Activated CD4-positive, alpha-beta T cell treated with anti-CD3 and anti-CD28 coated beads, Interleukin-2, amount 10 ng/mL, durations not matched to agents 24 days and 14 days (primary cell): ENCODE data around the gene ITPK1. TPM values are rescaled to one million over a fixed set of nuclear protein-coding genes. Genes with fewer than 3 reads are reported as not detected.

Source experiments
- DNase-seq: peaks from one replicate; pipeline ENCODE4 v3.0.0; 2022
- H3K27ac Mint-ChIP-seq: one replicate; pipeline ENCODE4 v1.8.0; 2022; ENCODE audit warnings: mild to moderate bottlenecking, mixed read lengths
- H3K27me3 Mint-ChIP-seq: one replicate; pipeline ENCODE4 v1.8.0; 2022; ENCODE audit warnings: mixed read lengths
- H3K36me3 Mint-ChIP-seq: one replicate; pipeline ENCODE4 v1.8.0; 2022; ENCODE audit warnings: low read depth, mild to moderate bottlenecking, mixed read lengths
- H3K4me1 Mint-ChIP-seq: one replicate; pipeline ENCODE4 v1.8.0; 2021; ENCODE audit warnings: mixed read lengths
- H3K4me3 Mint-ChIP-seq: one replicate; pipeline ENCODE4 v1.8.0; 2022; ENCODE audit warnings: mild to moderate bottlenecking, moderate library complexity, mixed read lengths
- H3K9me3 Mint-ChIP-seq: one replicate; pipeline ENCODE4 v1.8.0; 2021; ENCODE audit warnings: mixed read lengths
- intact Hi-C: fragments of 100-400 bp; cut with micrococcal nuclease; formaldehyde crosslinking; loops from one replicate; pipeline ENCODE4 v1.15.1; 2023
- total RNA-seq: library from RNA; stranded (reverse); gene quantifications from 2 replicates; pipeline ENCODE4 v1.2.3, GENCODE V29; 2022

Gene ITPK1
- total RNA-seq, 1 donor from 2014 or later = 71.0 TPM

- no peaks in the 10 kb centered on the region for H3K27me3 Mint-ChIP-seq
- intact Hi-C loops = loop anchor here (5.0 kb wide), 1 partner anchor 222 kb away; no protein-coding TSS in a partner anchor
- H3K4me1 Mint-ChIP-seq = peaks cover 5% of the 10 kb centered on the region
- no peaks in the 10 kb centered on the region for H3K9me3 Mint-ChIP-seq
- no peak overlapping the region for H3K27ac Mint-ChIP-seq
- no peak for DNase-seq
- H3K4me3 Mint-ChIP-seq = no peak overlapping the region
- peaks cover 5% of the 10 kb centered on the region for H3K36me3 Mint-ChIP-seq
Observed at GRCh38 chr14:92954933-92955332, 160.8 kb downstream of the ITPK1 start.

- H3K4me1 Mint-ChIP-seq = peaks cover 5% of the 10 kb centered on the region
- no peaks in the 10 kb centered on the region for H3K9me3 Mint-ChIP-seq
- no peak overlapping the region for H3K27ac Mint-ChIP-seq
- no peak for DNase-seq
- H3K4me3 Mint-ChIP-seq = no peak overlapping the region
- H3K36me3 Mint-ChIP-seq = peaks cover 5% of the 10 kb centered on the region
- H3K27me3 Mint-ChIP-seq = no peaks in the 10 kb centered on the region
- intact Hi-C loops = loop anchor here (2.0 to 5.0 kb wide), 3 partner anchors 161 to 265 kb away; partner anchors contain the start of gene ITPK1
Observed at GRCh38 chr14:92953526-92953925, 162.2 kb downstream of the ITPK1 start.

- no peak for DNase-seq
- H3K27ac Mint-ChIP-seq = no peak overlapping the region
- no peaks in the 10 kb centered on the region for H3K9me3 Mint-ChIP-seq
- peaks cover 5% of the 10 kb centered on the region for H3K4me1 Mint-ChIP-seq
- no peaks in the 10 kb centered on the region for H3K27me3 Mint-ChIP-seq
- intact Hi-C loops = loop anchor here (1.0 to 5.0 kb wide), 4 partner anchors 162 to 266 kb away; partner anchors contain the start of gene ITPK1
- no peak overlapping the region for H3K4me3 Mint-ChIP-seq
- H3K36me3 Mint-ChIP-seq = peaks cover 5% of the 10 kb centered on the region
Observed at GRCh38 chr14:92952481-92953298, 163.0 kb downstream of the ITPK1 start.

- Mint-ChIP-seq H3K27ac (no peak overlapping the region), H3K4me1 (peaks cover 5% of the 10 kb centered on the region), H3K4me3 (no peak overlapping the region), H3K27me3 (no peaks in the 10 kb centered on the region), H3K36me3 (peaks cover 5% of the 10 kb centered on the region), H3K9me3 (no peaks in the 10 kb centered on the region)
- intact Hi-C loops = loop anchor here (1.0 to 5.0 kb wide), 4 partner anchors 163 to 267 kb away; partner anchors contain the start of gene ITPK1
- peak; percentile 94 for DNase-seq
Observed at GRCh38 chr14:92951912-92952471, 163.7 kb downstream of the ITPK1 start.

- H3K27ac Mint-ChIP-seq = no peak overlapping the region
- H3K9me3 Mint-ChIP-seq = no peaks in the 10 kb centered on the region
- no peak for DNase-seq
- peaks cover 3% of the 10 kb centered on the region for H3K36me3 Mint-ChIP-seq
- no peak overlapping the region for H3K4me3 Mint-ChIP-seq
- H3K27me3 Mint-ChIP-seq = no peaks in the 10 kb centered on the region
- intact Hi-C loops = loop anchor here (5.0 kb wide), 1 partner anchor 226 kb away; no protein-coding TSS in a partner anchor
- peaks cover 5% of the 10 kb centered on the region for H3K4me1 Mint-ChIP-seq
Observed at GRCh38 chr14:92951261-92951660, 164.5 kb downstream of the ITPK1 start.

GRCh38 chr14:92950773-92951172 lies 165.0 kb downstream of the ITPK1 start:
- Mint-ChIP-seq H3K36me3 (peaks cover 3% of the 10 kb centered on the region), H3K9me3 (no peaks in the 10 kb centered on the region), H3K4me1 (peaks cover 5% of the 10 kb centered on the region), H3K27ac (no peak overlapping the region), H3K27me3 (no peaks in the 10 kb centered on the region), H3K4me3 (no peak overlapping the region)
- no peak for DNase-seq
- intact Hi-C loops = loop anchor here (5.0 kb wide), 1 partner anchor 227 kb away; no protein-coding TSS in a partner anchor

GRCh38 chr14:92950193-92950540 lies 165.6 kb downstream of the ITPK1 start:
- H3K4me3 Mint-ChIP-seq = no peak overlapping the region
- H3K9me3 Mint-ChIP-seq = no peaks in the 10 kb centered on the region
- intact Hi-C loops = loop anchor here (5.0 kb wide), 1 partner anchor 227 kb away; no protein-coding TSS in a partner anchor
- H3K27me3 Mint-ChIP-seq = no peaks in the 10 kb centered on the region
- H3K27ac Mint-ChIP-seq = no peak overlapping the region
- peaks cover 5% of the 10 kb centered on the region for H3K4me1 Mint-ChIP-seq
- peaks cover 3% of the 10 kb centered on the region for H3K36me3 Mint-ChIP-seq
- DNase-seq = no peak

GRCh38 chr14:92949496-92950192 lies 166.1 kb downstream of the ITPK1 start:
- no peak for DNase-seq
- H3K27me3 Mint-ChIP-seq = no peaks in the 10 kb centered on the region
- H3K36me3 Mint-ChIP-seq = peaks cover 3% of the 10 kb centered on the region
- H3K4me3 Mint-ChIP-seq = no peak overlapping the region
- H3K4me1 Mint-ChIP-seq = peaks cover 5% of the 10 kb centered on the region
- intact Hi-C loops = loop anchor here (5.0 kb wide), 1 partner anchor 228 kb away; no protein-coding TSS in a partner anchor
- no peak overlapping the region for H3K27ac Mint-ChIP-seq
- H3K9me3 Mint-ChIP-seq = no peaks in the 10 kb centered on the region

GRCh38 chr14:92948647-92949046 lies 167.1 kb downstream of the ITPK1 start:
- H3K9me3 Mint-ChIP-seq = no peaks in the 10 kb centered on the region
- H3K36me3 Mint-ChIP-seq = peaks cover 3% of the 10 kb centered on the region
- intact Hi-C loops = no loop called here
- H3K27ac Mint-ChIP-seq = no peak overlapping the region
- peaks cover 5% of the 10 kb centered on the region for H3K4me1 Mint-ChIP-seq
- H3K27me3 Mint-ChIP-seq = no peaks in the 10 kb centered on the region
- H3K4me3 Mint-ChIP-seq = no peak overlapping the region
- no peak for DNase-seq

- H3K27ac Mint-ChIP-seq = no peak overlapping the region
- no peak overlapping the region for H3K4me3 Mint-ChIP-seq
- peaks cover 2% of the 10 kb centered on the region for H3K4me1 Mint-ChIP-seq
- H3K27me3 Mint-ChIP-seq = no peaks in the 10 kb centered on the region
- no peaks in the 10 kb centered on the region for H3K9me3 Mint-ChIP-seq
- intact Hi-C loops = no loop called here
- DNase-seq = no peak
- H3K36me3 Mint-ChIP-seq = peaks cover 3% of the 10 kb centered on the region
Observed at GRCh38 chr14:92946847-92947545, 168.7 kb downstream of the ITPK1 start.

- no peaks in the 10 kb centered on the region for H3K9me3 Mint-ChIP-seq
- H3K4me1 Mint-ChIP-seq = no peaks in the 10 kb centered on the region
- no peak for DNase-seq
- H3K27me3 Mint-ChIP-seq = no peaks in the 10 kb centered on the region
- H3K27ac Mint-ChIP-seq = no peak overlapping the region
- H3K36me3 Mint-ChIP-seq = no peaks in the 10 kb centered on the region
- no peak overlapping the region for H3K4me3 Mint-ChIP-seq
- intact Hi-C loops = no loop called here
Observed at GRCh38 chr14:92945959-92946846, 169.5 kb downstream of the ITPK1 start.

GRCh38 chr14:92945544-92945943 lies 170.2 kb downstream of the ITPK1 start:
- H3K27me3 Mint-ChIP-seq = no peaks in the 10 kb centered on the region
- no peaks in the 10 kb centered on the region for H3K4me1 Mint-ChIP-seq
- no peak overlapping the region for H3K4me3 Mint-ChIP-seq
- no peaks in the 10 kb centered on the region for H3K36me3 Mint-ChIP-seq
- DNase-seq = no peak
- no peaks in the 10 kb centered on the region for H3K9me3 Mint-ChIP-seq
- intact Hi-C loops = no loop called here
- H3K27ac Mint-ChIP-seq = no peak overlapping the region

GRCh38 chr14:92944976-92945375 lies 170.7 kb downstream of the ITPK1 start:
- no peaks in the 10 kb centered on the region for H3K27me3 Mint-ChIP-seq
- H3K4me3 Mint-ChIP-seq = no peak overlapping the region
- H3K27ac Mint-ChIP-seq = no peak overlapping the region
- no peaks in the 10 kb centered on the region for H3K36me3 Mint-ChIP-seq
- DNase-seq = no peak
- intact Hi-C loops = no loop called here
- no peaks in the 10 kb centered on the region for H3K4me1 Mint-ChIP-seq
- H3K9me3 Mint-ChIP-seq = no peaks in the 10 kb centered on the region
